ENCODE data around the gene CNP.
"Not testable (repeated sequence)": the region's sequence is repeated elsewhere in the genome, so short reads cannot be mapped to it uniquely, and the experiment has no call there.

Gene CNP

GRCh38 chr17:42009170-42009569, 42.6 kb downstream of the CNP start:
- DNase-seq (ENCODE audit: low read depth), result no peak

DNA sequence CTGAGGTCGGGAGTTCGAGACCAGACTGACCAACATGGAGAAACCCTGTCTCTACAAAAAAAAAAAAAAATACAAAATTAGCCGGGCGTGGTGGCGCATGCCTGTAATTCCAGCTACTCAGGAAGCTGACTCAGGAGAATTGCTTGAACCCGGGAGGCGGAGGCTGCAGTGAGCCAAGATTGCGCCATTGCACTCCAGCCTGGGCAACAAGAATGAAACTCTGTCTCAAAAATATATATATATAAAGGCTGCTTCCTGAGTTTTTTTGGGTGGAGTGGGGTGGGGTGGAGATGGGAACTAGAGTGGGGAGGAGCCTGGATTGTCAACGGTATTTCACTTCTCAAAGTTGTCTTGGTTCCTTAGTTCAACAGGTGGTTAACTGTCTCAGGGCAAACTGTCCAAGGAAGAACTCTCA, 43.7 kb downstream of the CNP start:
- not testable (repeated sequence) for DNase-seq (ENCODE audit: low read depth)

DNA sequence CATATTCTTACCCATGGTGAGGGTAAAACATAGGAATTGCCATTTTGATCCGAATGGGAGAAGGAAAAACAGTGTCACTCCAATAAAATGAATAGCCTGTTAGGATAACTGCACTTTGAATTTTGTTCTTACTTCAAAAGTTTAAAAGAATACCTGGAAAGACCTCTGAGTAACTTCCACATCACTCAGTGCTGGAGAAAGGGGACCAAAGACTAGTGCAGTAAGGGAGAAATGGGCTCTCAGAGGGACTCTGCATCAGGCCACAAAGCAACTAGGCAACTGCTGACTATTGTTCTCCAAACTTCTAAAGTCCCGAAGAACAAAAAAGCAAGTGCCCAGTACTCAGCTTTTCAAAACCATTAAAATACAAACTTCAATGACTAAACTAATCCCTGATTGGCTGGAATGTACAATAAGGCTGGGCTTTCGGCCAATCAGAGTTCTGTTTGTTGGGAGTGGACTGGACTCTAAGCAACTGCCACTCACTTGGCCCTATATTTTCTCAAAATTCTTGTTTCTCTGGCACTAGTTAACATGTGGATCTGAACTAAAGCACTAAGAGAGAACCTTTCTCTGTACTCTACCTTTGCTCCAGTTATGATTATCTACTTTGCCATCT, 44.4 kb downstream of the CNP start:
- DNase-seq (ENCODE audit: low read depth), result no peak

DNA sequence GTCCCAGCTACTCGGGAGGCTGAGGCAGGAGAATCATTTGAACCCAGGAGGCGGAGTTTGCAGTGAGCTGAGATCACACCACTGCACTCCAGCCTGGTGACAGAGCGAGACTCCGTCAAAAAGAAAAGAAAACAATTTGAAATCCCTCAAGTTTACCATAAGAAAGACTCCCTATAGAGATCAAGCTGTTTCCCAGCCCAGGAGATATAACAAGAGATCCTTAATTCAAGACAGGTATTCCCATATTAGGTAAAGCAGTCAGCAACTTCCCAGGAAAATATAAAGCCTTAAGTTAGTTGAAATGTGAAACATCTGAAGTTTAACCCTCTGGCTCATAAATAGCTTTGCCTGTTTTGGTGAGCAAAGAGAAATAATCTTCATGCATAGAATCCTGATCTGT, 45.8 kb downstream of the CNP start:
- DNase-seq (ENCODE audit: low read depth), result not testable (repeated sequence)

GRCh38 chr17:42013740-42014139, 47.1 kb downstream of the CNP start:
- not testable (repeated sequence) for DNase-seq (ENCODE audit: low read depth)

DNA sequence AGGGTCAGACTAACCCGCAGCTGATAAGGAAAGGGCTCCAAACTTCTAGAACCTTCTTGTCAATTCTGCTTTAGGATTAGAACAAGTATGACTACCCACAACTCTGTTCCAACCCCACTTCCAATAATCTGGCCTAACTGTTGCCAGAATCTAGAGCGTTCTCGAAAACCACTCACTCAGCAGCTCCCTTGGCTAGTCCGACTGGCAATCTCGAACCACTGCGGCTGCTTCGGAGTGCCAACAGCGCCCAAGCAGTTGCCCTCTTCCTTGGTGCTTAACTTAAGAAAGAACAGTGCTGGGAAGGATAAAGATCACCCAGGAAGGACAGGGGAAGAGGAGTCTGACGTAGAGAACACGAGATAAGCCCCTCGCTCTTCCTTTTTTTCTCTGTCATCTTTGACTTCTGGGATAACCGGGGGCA, 49.8 kb downstream of the CNP start:
- DNase-seq (ENCODE audit: low read depth), result no peak

DNA sequence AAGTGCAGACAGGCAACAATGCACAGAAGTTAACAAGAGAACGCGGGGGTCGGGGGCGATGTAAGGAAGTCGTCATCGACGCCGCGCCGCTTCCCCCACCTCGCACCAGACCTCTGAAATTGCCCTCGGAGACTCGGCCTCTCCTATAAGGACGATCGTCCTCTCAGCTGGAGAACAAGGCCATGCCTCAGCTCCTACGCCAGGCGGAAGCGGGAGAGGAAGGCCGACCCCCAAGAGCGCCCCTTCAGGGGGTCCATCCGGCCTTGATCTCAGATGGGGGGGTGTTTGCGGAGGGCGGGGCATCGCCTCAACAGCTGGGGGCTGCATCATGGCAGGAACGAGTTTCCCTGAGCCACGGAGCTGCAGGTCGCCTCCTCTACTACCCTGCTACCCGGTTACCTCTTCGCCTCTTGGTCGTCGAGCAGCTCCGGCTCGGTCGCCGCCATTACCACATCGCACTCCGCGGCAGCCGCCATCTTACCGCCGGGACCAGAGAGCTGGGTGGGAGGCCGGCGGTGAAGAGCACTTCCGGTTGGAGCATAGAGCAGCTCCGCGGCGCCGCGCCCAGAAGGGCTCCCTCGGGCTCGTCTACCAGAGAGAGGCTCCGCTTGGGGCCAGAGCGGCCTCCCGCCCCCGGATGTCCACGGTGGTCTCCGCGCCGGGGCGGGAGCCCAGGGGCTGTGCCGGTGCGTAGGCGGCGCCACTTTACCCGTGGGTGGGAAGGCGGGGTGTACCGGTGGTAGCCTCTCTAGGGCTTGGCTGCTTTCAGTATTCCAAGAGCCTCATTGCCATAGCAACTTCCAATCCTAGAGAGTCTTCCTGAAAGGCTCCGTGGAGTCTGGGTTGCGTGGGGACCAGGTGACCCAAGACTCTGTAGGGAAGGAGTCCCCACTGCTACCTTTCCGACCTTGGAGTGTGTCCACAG, 50.6 kb downstream of the CNP start, which contains the start of gene DNAJC7:
Gene DNAJC7 (minus strand): TSS at position 499 of the 925 bp plus-strand sequence. CDS start 23 bp downstream, at position 476.
- DNase-seq (ENCODE audit: low read depth), result peak; percentile 77

GRCh38 chr17:42017866-42018200, 51.2 kb downstream of the CNP start:
- DNase-seq (ENCODE audit: low read depth), result no peak

DNA sequence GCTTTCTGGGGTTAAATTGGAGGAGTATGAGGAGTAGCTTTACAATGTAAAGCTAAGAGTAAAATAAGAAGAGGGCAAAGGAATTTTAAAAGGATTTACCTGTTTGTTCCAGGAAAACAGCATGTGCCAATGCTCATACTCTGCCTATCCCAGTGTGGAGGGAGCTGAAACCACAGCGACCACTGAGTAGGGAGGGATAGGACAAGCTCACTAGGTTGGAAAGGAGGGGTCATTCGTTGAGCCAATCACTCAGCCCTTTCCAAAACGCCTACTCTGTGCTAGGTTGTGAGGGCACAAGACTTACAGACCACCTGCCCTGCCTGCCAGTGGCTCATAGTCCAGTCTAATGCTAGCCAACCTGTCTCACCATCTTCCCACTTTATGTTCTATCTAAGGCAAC, 51.7 kb downstream of the CNP start:
- DNase-seq (ENCODE audit: low read depth), result no peak

- DNase-seq (ENCODE audit: low read depth), result no peak
Observed at GRCh38 chr17:42018988-42019387, 52.4 kb downstream of the CNP start.

GRCh38 chr17:42019509-42020404, 53.2 kb downstream of the CNP start, which contains the start of gene NKIRAS2:
Gene NKIRAS2, plus strand, starts transcription at chr17:42020090. Its CDS starts 1,488 bp downstream, at chr17:42021578.
- peak; percentile 76 for DNase-seq (ENCODE audit: low read depth)

GRCh38 chr17:42020845-42021244, 54.2 kb downstream of the CNP start:
- DNase-seq (ENCODE audit: low read depth), result not testable (repeated sequence)

DNA sequence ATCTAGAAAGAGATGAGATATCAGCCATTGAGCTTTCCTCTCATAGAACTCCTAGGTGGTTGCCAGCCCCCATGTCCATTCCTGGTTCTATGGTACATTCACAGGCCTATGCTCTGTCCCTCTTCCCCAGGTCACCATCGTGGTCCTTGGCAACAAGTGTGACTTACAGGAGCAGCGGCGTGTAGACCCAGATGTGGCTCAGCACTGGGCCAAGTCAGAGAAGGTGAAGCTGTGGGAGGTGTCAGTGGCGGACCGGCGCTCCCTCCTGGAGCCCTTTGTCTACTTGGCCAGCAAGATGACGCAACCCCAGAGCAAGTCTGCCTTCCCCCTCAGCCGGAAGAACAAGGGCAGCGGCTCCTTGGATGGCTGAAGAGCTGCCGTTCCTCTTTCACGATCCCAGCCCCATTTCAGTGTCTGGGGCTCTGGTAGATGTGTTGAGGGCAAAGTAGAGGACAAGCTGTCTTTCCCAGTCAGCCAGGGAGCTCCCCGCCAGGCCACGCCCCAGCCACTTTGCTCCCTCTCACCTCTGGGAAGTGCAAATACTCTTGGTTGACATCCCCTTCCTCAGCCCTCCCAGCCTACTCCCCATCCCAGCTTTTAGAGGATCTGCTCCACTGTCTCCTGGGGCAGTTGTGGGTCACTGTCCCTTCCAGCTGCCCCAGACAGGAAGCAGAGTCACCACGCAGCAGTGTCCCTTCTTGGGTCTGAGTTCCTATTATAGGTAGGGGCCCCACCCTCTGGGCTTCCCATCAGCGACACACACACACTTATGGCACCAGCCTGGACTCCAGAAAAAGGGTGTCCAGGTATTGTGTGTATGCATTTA, 57.1 kb downstream of the CNP start:
- no peak for DNase-seq (ENCODE audit: low read depth)

GRCh38 chr17:42025191-42025579, 58.6 kb downstream of the CNP start:
- DNase-seq (ENCODE audit: low read depth), result no peak

DNA sequence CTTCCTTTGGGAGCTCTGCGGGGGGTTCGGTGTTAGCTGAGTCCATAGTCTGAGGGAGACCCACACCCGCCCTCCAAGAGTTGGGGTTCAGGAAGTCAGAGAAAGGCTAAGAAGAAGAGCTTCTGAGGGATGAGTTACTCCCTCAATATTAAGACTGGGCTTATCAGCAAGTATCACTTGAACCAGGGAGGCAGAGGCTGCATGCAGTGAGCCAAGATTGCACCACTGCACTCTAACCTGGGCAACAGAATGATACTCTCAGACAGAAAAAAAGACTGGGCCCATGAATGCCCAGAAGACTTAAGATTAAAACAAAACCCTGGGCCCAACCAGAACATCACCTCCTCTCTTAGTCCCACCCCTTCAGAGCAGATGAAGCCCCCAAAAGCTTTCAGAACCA, 59.3 kb downstream of the CNP start:
- DNase-seq (ENCODE audit: low read depth), result no peak

GRCh38 chr17:42026857-42027589, 60.4 kb downstream of the CNP start:
- DNase-seq (ENCODE audit: low read depth), result no peak
